ENCODE measurements around the gene ZNF385C.

The ZNF385C gene

GRCh38 chr17:42050393-42051012 lies 47.8 kb downstream of the ZNF385C start, which contains the start of gene C17orf113:
TSS of gene C17orf113 (minus strand) at chr17:42050601. CDS start at chr17:42043376, 7,225 bp downstream.
- no peak; the same call in 1 of the 2 replicates for TF ChIP-seq CTCF (conservative IDR thresholded peaks at IDR 0.05)
- TF ChIP-seq ZFX (IDR thresholded peaks at IDR 0.05) = no peak

GRCh38 chr17:42049834-42050392 lies 48.4 kb downstream of the ZNF385C start:
- H3K27ac ChIP-seq = peak overlapping the region; percentile 52

More at GRCh38 chr17:42050393-42051012, 47.8 kb downstream of the ZNF385C start, which contains the start of gene C17orf113:
- H3K27ac ChIP-seq = peak within 1 kb of the TSS; percentile 52

GRCh38 chr17:42047343-42047742 lies 50.9 kb downstream of the ZNF385C start:
- TF ChIP-seq CTCF (conservative IDR thresholded peaks at IDR 0.05) (no peak), ZFX (IDR thresholded peaks at IDR 0.05) (no peak)
- H3K27ac ChIP-seq = no peak overlapping the region

More at GRCh38 chr17:42049834-42050392, 48.4 kb downstream of the ZNF385C start:
- no peak for TF ChIP-seq CTCF (conservative IDR thresholded peaks at IDR 0.05)
- TF ChIP-seq ZFX (IDR thresholded peaks at IDR 0.05) = no peak

GRCh38 chr17:42045719-42046118 lies 52.6 kb downstream of the ZNF385C start:
- no peak overlapping the region for H3K27ac ChIP-seq
- TF ChIP-seq ZFX (IDR thresholded peaks at IDR 0.05) = no peak

GRCh38 chr17:42042598-42043319 lies 55.5 kb downstream of the ZNF385C start:
- H3K27ac ChIP-seq = no peak overlapping the region
- TF ChIP-seq ZFX (IDR thresholded peaks at IDR 0.05) (no peak), CTCF (conservative IDR thresholded peaks at IDR 0.05) (no peak)

- TF ChIP-seq CTCF (conservative IDR thresholded peaks at IDR 0.05) = no peak
- no peak overlapping the region for H3K27ac ChIP-seq
Measured at GRCh38 chr17:42041619-42042018, 56.7 kb downstream of the ZNF385C start.

GRCh38 chr17:42040818-42041217 lies 57.5 kb downstream of the ZNF385C start:
- TF ChIP-seq ZFX (IDR thresholded peaks at IDR 0.05) (no peak), CTCF (conservative IDR thresholded peaks at IDR 0.05) (no peak)
- no peak overlapping the region for H3K27ac ChIP-seq
